ENCODE measurements around the gene PPP4R1. TPM values are rescaled to one million over a fixed set of nuclear protein-coding genes. Genes with fewer than 3 reads are reported as not detected.
A peak's percentile ranks its signal among the peaks of the same experiment; 100 is the strongest.

The PPP4R1 gene
- total RNA-seq, 1 experiment from 2014 or later: 106 TPM

DNA sequence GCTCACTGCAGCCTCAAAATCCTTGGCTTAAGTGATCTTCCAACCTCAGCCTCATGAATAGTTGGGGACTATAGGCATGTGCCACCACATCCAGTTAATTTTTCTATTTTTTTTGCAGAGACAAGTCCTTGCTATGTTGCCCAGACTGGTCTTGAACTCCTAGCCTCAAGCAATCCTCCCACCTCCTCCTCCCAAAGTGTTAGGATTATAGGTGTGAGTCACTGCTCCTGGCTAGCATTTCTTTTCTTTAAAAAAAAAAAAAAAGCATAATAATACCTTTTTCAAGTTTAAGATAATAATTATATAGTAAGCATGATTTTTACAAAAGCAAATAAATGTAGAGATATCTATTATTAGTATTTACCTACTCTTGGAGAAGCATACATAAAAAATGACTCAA is 36.1 kb downstream of the PPP4R1 start:
- Histone ChIP-seq H3K23ac (ENCODE audit: insufficient read length, low read depth, low read length) (no peak overlapping the region), H3K4me2 (ENCODE audit: insufficient read depth, insufficient read length, low read length) (no peak overlapping the region), H4K8ac (replicated peaks; ENCODE audit: insufficient read length, low read depth, low read length) (no peak overlapping the region), H3K56ac (ENCODE audit: insufficient read length, low read depth, low read length) (no peak overlapping the region), H3K23me2 (ENCODE audit: insufficient read length, low read depth, low read length, poor library complexity, severe bottlenecking) (no peaks in the 10 kb centered on the region), H3K4ac (ENCODE audit: low read depth, low read length) (no peak overlapping the region), H2AK5ac (ENCODE audit: insufficient read length, low read length) (no peak overlapping the region), H2BK120ac (ENCODE audit: low read depth, low read length, poor library complexity, severe bottlenecking) (no peak overlapping the region), H2BK15ac (ENCODE audit: low read depth, low read length) (no peak overlapping the region), H3K79me2 (ENCODE audit: insufficient read depth, low read length) (no peaks in the 10 kb centered on the region), H2BK12ac (ENCODE audit: insufficient read length, low read depth, low read length) (no peak overlapping the region), H4K20me1 (ENCODE audit: control insufficient read depth, insufficient read depth, insufficient read length) (no peaks in the 10 kb centered on the region), H3K9me3 (ENCODE audit: control insufficient read depth, low read depth, low read length) (no peaks in the 10 kb centered on the region), H2AFZ (ENCODE audit: low read length) (no peak overlapping the region), H2BK20ac (ENCODE audit: low read depth, low read length, poor library complexity, severe bottlenecking) (no peak overlapping the region), H4K5ac (ENCODE audit: insufficient read length, low read depth, low read length) (no peak overlapping the region), H4K91ac (ENCODE audit: insufficient read length, low read depth, low read length) (no peak overlapping the region), H3K27ac (ENCODE audit: insufficient read length, low read depth, low read length) (no peak overlapping the region), H3K27me3 (ENCODE audit: insufficient read depth, low read length) (no peaks in the 10 kb centered on the region), H3K14ac (ENCODE audit: insufficient read depth, low read length) (no peak overlapping the region), H3K9ac (ENCODE audit: extremely low read depth, insufficient read length, low read length) (no peak overlapping the region), H3K4me1 (ENCODE audit: insufficient read depth, low read length) (0 out of 2 replicates have a peak, but pooled peaks cover 2% of the 10 kb centered on the region), H2BK5ac (ENCODE audit: insufficient read length, low read length) (no peak overlapping the region), H3K79me1 (ENCODE audit: insufficient read depth, low read depth, low read length, poor library complexity, severe bottlenecking) (no peaks in the 10 kb centered on the region), H3K18ac (ENCODE audit: insufficient read length, low read depth, low read length) (no peak overlapping the region), H3T11ph (ENCODE audit: low read length) (no peak overlapping the region)
- peaks cover 0 to 3% of the 10 kb centered on the region in 2 experiments; a peak in 2 of 5 replicates for H3K9me3 Mint-ChIP-seq
- no peak overlapping the region for H3K4me3 Mint-ChIP-seq
- DNase-seq: no peak
- TF ChIP-seq, protein P1, sequence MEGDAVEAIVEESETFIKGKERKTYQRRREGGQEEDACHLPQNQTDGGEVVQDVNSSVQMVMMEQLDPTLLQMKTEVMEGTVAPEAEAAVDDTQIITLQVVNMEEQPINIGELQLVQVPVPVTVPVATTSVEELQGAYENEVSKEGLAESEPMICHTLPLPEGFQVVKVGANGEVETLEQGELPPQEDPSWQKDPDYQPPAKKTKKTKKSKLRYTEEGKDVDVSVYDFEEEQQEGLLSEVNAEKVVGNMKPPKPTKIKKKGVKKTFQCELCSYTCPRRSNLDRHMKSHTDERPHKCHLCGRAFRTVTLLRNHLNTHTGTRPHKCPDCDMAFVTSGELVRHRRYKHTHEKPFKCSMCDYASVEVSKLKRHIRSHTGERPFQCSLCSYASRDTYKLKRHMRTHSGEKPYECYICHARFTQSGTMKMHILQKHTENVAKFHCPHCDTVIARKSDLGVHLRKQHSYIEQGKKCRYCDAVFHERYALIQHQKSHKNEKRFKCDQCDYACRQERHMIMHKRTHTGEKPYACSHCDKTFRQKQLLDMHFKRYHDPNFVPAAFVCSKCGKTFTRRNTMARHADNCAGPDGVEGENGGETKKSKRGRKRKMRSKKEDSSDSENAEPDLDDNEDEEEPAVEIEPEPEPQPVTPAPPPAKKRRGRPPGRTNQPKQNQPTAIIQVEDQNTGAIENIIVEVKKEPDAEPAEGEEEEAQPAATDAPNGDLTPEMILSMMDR (conservative IDR thresholded peaks at IDR 0.05): no peak
- peak overlapping the region in 2 of 3 experiments; percentile 65 to 84; a peak in 2 of 7 replicates for H3K27ac Mint-ChIP-seq
- H3K27me3 Mint-ChIP-seq (ENCODE audit: low read depth): no peaks in the 10 kb centered on the region
- H3K4me1 Mint-ChIP-seq: peaks cover 16 to 20% of the 10 kb centered on the region in 2 experiments
- peaks cover 23 to 44% (median 44%) of the 10 kb centered on the region in 3 experiments; a peak in 6 of 7 replicates for H3K36me3 Mint-ChIP-seq (ENCODE audit: insufficient read depth in 1 of 3, low read depth in 3 of 3)

All from H9 (cell line).